HUES64 (cell line): ENCODE data around the gene LRRC37B.
"Not testable (repeated sequence)": the region's sequence is repeated elsewhere in the genome, so short reads cannot be mapped to it uniquely, and the experiment has no call there.

ENCODE experiments used
- H3K27ac ChIP-seq: 2 replicates; pipeline ENCODE4 v1.7.0; 2013; ENCODE audit warnings: low read depth, low read length, inconsistent platforms
- H3K27me3 ChIP-seq: 2 replicates; pipeline ENCODE4 v1.6.1; 2013; ENCODE audit warnings: mild to moderate bottlenecking, low read length; ENCODE audit not compliant: insufficient read depth
- H3K36me3 ChIP-seq: 2 replicates; pipeline ENCODE4 v1.6.1; 2013; ENCODE audit warnings: mild to moderate bottlenecking, low read length; ENCODE audit not compliant: insufficient read depth
- H3K4me1 ChIP-seq: 2 replicates; pipeline ENCODE4 v1.6.1; 2013; ENCODE audit warnings: mild to moderate bottlenecking, low read length, moderate library complexity; ENCODE audit not compliant: insufficient read depth
- H3K4me3 ChIP-seq: 2 replicates; pipeline ENCODE4 v1.5.1; 2013; ENCODE audit warnings: mild to moderate bottlenecking, low read length, moderate library complexity
- H3K9ac ChIP-seq: 2 replicates; pipeline ENCODE4 v1.6.1; 2013; ENCODE audit warnings: mild to moderate bottlenecking, low read depth, low read length
- H3K9me3 ChIP-seq: 2 replicates; pipeline ENCODE4 v1.6.1; 2013; ENCODE audit warnings: low read depth, low read length; ENCODE audit not compliant: insufficient read depth
- WGBS: fragments of 150-250, 120-280 bp; methylation state at CpG from one replicate; pipeline ENCODE4 v1.1.7; 2013; ENCODE audit warnings: missing lambda C conversion rate; 5-methylcytosine and 5-hydroxymethylcytosine counted together

The LRRC37B gene

GRCh38 chr17:32015245-32016013 is 8.2 kb downstream of the LRRC37B start:
- Histone ChIP-seq H3K9me3 (no peaks in the 10 kb centered on the region), H3K36me3 (peaks cover 13% of the 10 kb centered on the region), H3K27me3 (no peaks in the 10 kb centered on the region), H3K4me3 (no peak overlapping the region), H3K9ac (no peak overlapping the region), H3K4me1 (no peaks in the 10 kb centered on the region), H3K27ac (no peak overlapping the region)
- WGBS, result 90% methylated on average over 9 of the region's 9 CpGs

GRCh38 chr17:32016231-32016630 is 9.0 kb downstream of the LRRC37B start:
- H3K27me3 ChIP-seq, result no peaks in the 10 kb centered on the region
- H3K36me3 ChIP-seq, result peaks cover 17% of the 10 kb centered on the region
- WGBS, result 89% methylated on average over 7 of the region's 7 CpGs
- no peak overlapping the region for H3K4me3 ChIP-seq
- H3K9me3 ChIP-seq, result no peaks in the 10 kb centered on the region
- H3K27ac ChIP-seq, result no peak overlapping the region
- no peaks in the 10 kb centered on the region for H3K4me1 ChIP-seq
- no peak overlapping the region for H3K9ac ChIP-seq

DNA sequence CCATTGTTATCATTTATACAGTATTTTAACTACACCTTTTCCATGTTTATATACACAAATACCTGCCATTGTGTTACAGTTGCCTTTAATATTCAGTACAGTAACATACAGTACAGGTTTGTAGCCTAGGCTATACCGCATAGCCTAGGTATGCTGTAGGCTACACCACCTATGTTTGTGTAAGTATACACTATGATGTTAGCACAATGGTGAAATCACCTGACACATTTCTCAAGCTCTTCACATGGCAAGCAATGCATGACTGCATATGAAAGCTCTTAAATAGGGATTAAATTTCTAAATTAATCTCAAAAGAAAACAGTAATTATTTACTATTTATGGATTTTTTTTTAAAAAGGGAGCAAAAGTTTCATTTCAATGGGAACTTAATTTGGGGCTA is 12.0 kb downstream of the LRRC37B start:
- peaks cover 29% of the 10 kb centered on the region for H3K36me3 ChIP-seq
- no peaks in the 10 kb centered on the region for H3K27me3 ChIP-seq
- no peak overlapping the region for H3K9ac ChIP-seq
- H3K27ac ChIP-seq, result no peak overlapping the region
- 100% methylated on average over 1 of the region's 1 CpG for WGBS
- no peaks in the 10 kb centered on the region for H3K4me1 ChIP-seq
- H3K4me3 ChIP-seq, result no peak overlapping the region
- no peaks in the 10 kb centered on the region for H3K9me3 ChIP-seq

DNA sequence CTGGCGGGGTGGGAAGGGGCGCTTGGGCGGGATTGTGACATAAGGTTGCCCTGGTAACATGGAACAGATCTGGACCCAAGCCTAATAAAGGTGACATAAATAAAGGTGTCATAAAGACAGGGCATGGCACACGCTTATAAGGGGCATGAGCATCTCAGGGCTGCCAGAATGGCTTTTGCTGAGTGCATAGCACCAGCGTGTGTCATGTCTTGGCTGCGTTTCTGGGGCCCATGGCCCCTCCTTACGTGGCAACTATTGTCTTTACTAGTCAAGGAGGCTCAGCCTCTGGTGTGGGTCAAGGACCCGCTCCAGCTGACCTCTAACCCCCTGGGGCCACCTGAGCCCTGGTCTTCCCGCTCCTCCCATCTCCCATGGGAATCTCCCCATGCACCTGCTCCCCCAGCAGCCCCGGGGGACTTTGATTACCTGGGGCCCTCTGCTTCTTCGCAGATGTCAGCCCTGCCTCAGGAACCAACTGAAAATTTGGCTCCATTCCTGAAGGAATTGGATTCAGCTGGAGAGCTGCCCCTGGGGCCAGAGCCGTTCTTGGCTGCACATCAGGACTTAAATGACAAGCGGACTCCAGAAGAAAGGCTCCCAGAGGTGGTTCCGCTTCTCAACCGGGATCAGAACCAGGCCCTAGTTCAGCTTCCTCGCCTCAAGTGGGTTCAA is 13.9 kb downstream of the LRRC37B start:
- Histone ChIP-seq H3K27me3 (no peaks in the 10 kb centered on the region), H3K27ac (no peak overlapping the region), H3K9me3 (no peaks in the 10 kb centered on the region), H3K9ac (no peak overlapping the region), H3K36me3 (peaks cover 29% of the 10 kb centered on the region), H3K4me1 (no peaks in the 10 kb centered on the region), H3K4me3 (no peak overlapping the region)
- 93% methylated on average over 16 of the region's 16 CpGs for WGBS

- H3K36me3 ChIP-seq, result peaks cover 29% of the 10 kb centered on the region
- H3K4me1 ChIP-seq, result no peaks in the 10 kb centered on the region
- WGBS, result 96% methylated on average over 7 of the region's 7 CpGs
- no peak overlapping the region for H3K27ac ChIP-seq
- no peaks in the 10 kb centered on the region for H3K9me3 ChIP-seq
- H3K4me3 ChIP-seq, result no peak overlapping the region
- H3K9ac ChIP-seq, result no peak overlapping the region
- no peaks in the 10 kb centered on the region for H3K27me3 ChIP-seq
Measured at GRCh38 chr17:32021615-32021955, 14.4 kb downstream of the LRRC37B start.

DNA sequence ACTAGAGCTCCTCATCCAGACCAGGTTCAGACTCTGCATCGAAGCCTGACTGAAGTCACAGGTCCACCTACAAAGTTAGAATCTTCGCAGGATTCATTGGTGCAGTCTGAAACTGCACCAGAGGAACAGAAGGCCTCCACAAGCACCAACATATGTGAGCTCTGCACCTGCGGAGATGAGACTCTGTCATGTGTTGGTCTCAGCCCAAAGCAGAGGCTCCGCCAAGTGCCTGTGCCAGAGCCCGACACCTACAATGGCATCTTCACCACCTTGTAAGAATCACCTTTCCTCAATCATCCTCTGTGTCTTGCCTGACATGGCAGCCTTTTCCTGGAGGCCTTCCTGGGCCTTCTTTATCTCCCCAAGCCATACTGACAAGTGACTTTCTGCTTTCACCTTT is 15.4 kb downstream of the LRRC37B start:
- WGBS, result 96% methylated on average over 4 of the region's 5 CpGs
- H3K4me3 ChIP-seq, H3K27me3 ChIP-seq, H3K27ac ChIP-seq, H3K9me3 ChIP-seq, H3K4me1 ChIP-seq, H3K9ac ChIP-seq: not testable (repeated sequence)
- peaks cover 29% of the 10 kb centered on the region for H3K36me3 ChIP-seq

- H3K36me3 ChIP-seq, H3K27ac ChIP-seq, H3K4me1 ChIP-seq, H3K9me3 ChIP-seq, H3K9ac ChIP-seq, H3K4me3 ChIP-seq, H3K27me3 ChIP-seq: not testable (repeated sequence)
- WGBS, result 80% methylated on average over 3 of the region's 4 CpGs
Measured at GRCh38 chr17:32027271-32027670, 20.1 kb downstream of the LRRC37B start.

- Histone ChIP-seq H3K4me3 (no peak overlapping the region), H3K27me3 (no peaks in the 10 kb centered on the region), H3K4me1 (no peaks in the 10 kb centered on the region), H3K36me3 (peaks cover 40% of the 10 kb centered on the region), H3K27ac (no peak overlapping the region), H3K9ac (no peak overlapping the region), H3K9me3 (no peaks in the 10 kb centered on the region)
- WGBS, result 96% methylated on average over 2 of the region's 2 CpGs
Measured at GRCh38 chr17:32033223-32033622, 26.0 kb downstream of the LRRC37B start.

DNA sequence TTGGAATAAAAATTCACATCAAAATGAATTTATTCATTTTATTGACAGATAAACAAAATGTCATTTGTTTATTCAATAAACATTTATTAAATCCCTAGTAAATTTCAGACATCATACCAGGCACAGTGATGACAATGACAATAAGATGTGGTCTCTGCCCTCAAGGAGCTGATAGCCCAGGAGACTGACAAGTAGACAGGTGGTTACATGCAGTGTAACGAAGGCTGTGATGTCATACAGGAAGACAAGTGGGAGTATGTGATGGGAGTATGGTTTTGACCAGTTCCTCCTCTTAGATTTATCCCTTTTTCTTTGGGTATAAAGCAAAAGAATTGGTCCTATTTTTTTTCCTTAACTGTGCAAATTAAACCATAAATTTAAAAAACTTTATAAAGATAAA is 26.6 kb downstream of the LRRC37B start:
- H3K36me3 ChIP-seq, result peaks cover 43% of the 10 kb centered on the region
- H3K4me1 ChIP-seq, H3K9ac ChIP-seq, H3K27me3 ChIP-seq, H3K9me3 ChIP-seq, H3K27ac ChIP-seq, H3K4me3 ChIP-seq: not testable (repeated sequence)
- WGBS, result 100% methylated on average over 1 of the region's 1 CpG

DNA sequence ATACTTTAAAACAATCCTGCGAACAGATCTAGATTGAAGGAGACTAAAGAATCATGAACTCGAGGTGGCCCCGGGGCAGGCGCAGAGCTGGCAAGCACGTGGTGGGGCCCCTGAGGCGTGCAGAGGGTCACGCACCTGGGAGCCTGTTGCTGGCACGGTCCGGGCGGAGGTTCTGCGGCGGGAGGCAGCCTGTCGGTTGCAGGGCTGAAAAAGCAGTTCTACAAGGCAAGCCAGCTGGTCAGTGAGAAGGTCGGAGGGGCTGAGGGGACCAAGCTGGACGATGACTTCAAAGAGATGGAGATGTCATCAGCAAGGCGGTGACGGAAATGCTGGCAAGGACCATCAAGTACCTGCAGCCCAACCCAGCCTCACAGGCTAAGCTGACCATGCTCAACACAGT is 33.1 kb downstream of the LRRC37B start:
- H3K9me3 ChIP-seq, H3K27ac ChIP-seq, H3K27me3 ChIP-seq, H3K9ac ChIP-seq, H3K4me3 ChIP-seq, H3K4me1 ChIP-seq: not testable (repeated sequence)
- peaks cover 41% of the 10 kb centered on the region for H3K36me3 ChIP-seq
- WGBS, result 93% methylated on average over 17 of the region's 17 CpGs

GRCh38 chr17:32041306-32041875 is 34.2 kb downstream of the LRRC37B start:
- H3K4me3 ChIP-seq, H3K27ac ChIP-seq, H3K27me3 ChIP-seq, H3K9ac ChIP-seq, H3K9me3 ChIP-seq, H3K4me1 ChIP-seq: not testable (repeated sequence)
- WGBS, result 97% methylated on average over 19 of the region's 19 CpGs
- peaks cover 30% of the 10 kb centered on the region for H3K36me3 ChIP-seq
